Activated CD8-positive, alpha-beta memory T cell treated with anti-CD3 and anti-CD28 coated beads for 4 hours (primary cell): ENCODE data around the gene MIF4GD.
"Not testable (repeated sequence)": the region's sequence is repeated elsewhere in the genome, so short reads cannot be mapped to it uniquely, and the experiment has no call there.

Source experiments
- DNase-seq, 2 donors: peaks; one replicate each; pipeline ENCODE4 v3.0.0-alpha.2; 2020; ENCODE audit warnings: low read depth in 2 of 2

The MIF4GD gene

GRCh38 chr17:75270966-75271232 lies at the start of gene MIF4GD:
TSS of gene MIF4GD (minus strand) at chr17:75271231. CDS start at chr17:75270195, 1,036 bp downstream.
- DNase-seq, result no peak

- DNase-seq, result no peak
Observed at GRCh38 chr17:75319904-75320691, 49.1 kb upstream of the MIF4GD start.

DNA sequence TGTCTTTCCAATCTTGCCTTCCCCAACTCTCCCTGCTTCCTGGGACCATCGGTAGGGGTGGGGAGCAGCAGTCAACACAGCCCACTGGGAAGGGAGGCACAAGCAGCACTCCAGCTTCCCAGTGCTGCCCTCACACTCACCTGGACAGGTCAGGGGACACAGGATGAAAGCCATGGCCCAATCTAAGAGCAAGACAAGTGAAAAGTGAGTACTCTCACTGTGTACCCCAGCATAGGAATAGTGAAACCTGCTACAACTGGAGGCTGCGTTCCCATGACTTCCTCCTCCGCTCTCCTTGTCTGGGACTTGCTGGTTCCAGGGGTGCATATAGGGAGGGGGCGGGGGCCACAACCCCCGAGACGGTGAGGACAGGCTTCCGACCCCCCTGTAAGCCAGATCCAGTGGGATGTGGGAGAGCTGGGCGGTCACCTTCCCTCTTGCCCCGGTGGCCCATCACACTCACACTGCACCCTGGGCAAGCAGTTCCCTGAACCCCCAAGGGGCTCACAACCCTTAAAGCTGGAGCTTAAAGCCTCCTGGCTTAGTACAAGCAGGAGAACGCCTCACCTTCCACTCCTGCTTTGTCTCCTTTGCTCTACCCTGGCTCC lies 47.7 kb upstream of the MIF4GD start:
- DNase-seq, result no peak

DNA sequence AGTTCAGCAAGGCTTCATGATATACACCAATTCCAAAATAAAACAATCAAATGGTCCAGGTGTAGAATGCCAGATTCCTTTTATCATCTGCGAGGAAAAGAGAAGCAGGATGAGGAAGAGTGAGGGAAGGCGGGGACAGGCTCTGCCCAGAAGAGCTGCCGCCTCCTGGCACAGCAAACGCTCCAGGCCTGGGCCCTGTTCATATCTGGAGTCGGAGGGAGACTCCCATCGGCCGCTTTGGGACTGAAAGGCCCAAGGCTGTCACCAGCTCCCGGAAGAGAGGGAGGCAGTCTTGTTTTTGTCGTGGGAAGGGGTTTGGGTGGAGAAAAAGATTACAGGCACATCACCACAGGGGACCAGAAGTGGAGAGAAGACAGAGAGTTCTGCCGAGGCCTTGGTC lies 47.2 kb upstream of the MIF4GD start:
- DNase-seq, result no peak

DNA sequence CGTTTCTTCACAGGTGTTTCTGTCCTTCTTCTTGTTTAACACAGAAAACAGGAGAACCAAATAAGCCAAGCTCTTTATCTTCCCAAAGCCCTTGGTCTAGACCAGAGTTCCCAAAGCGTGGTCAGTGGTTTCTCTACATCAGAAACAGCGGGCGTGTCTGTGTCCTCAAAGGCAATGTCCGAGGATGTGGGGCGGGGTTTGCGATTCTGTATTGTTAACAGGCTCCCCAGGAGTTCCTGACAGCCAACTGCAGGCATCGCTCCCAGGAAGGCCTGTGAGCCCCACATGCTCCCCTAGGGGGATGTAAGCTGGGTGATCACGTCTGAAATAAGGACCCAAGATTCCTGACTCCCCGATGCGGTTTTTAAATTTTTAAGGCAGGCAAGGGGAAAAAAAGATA lies 46.6 kb upstream of the MIF4GD start:
- DNase-seq, result no peak

DNA sequence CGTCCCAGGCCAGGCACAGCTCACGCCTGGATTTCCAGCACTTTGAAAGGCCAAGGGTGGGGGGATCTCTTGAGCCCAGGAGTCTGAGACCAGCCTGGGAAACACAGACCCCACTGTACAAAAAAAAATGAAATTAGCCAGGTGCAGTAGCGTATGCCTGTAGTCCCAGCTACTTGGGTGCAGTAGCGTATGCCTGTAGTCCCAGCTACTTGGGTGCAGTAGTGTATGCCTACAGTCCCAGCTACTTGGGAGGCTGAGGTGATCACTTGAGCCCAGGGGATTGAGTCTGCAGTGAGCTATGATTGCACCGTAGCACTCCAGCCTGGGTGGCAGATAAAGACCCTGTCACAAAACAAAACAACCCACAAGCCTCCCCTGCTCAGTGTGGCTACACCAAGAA lies 45.2 kb upstream of the MIF4GD start:
- DNase-seq, result no peak

DNA sequence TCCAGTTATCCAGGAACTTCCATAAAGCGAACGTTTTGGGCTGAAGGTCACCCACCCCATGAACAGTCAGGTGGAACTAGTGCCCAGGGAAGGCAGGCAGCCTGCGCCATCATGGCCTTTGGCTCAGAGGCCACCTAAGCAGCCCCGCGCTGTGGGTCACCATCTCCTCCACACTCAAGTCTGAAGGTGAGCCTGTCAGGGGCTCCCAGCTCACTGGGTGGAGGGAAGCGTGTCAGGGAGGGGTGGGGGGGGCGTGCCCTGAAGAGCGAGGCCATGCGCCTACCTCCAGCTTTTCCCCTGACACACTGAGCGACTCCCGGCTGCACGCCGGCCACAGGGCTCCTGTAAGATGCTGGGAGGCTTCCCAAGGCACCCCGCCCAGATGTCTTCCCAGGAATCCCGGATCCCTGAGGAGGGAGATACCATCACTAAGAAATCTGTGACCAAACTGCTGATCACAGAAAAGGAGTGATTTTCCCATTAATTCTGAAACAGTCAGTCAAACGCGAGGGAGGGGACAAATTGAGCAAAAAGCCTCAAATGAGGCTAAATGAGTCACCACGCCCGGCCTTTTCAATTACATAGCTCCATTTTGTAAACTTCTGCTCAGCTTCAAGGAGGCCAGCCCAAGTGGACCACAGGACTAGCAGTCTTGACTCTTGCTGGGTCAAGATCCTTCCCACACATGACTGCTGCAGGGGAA lies 44.7 kb upstream of the MIF4GD start:
- DNase-seq, result no peak

DNA sequence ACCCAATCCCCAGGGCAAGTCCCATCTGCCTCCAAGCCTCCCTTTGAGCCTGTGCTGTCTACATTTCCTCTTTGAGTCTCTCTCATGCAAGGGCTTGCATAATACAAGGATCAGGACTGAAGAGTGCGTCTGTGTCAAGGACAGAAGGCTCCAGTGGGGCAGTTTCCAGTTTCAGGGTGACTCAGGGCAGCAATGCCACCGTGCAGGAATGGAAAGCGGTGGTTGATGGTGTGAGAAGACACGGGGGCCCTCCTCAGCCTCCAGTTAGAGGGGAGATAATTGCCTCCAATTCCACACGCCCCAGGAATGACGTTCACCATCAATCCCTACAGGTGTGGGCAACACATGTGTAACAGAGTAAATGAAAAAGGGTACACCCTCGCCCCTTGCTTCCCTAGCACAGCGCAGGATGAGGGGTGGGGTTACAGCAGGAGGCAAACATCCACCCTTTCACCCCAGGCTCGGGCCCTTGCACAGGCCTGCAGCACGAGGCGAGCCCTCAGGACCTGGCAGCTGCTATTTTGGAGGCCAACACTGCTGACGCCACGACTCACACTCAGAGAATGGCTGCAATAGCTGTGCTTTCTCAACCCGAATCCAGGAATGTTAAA lies 43.0 kb upstream of the MIF4GD start:
- DNase-seq, result no peak

DNA sequence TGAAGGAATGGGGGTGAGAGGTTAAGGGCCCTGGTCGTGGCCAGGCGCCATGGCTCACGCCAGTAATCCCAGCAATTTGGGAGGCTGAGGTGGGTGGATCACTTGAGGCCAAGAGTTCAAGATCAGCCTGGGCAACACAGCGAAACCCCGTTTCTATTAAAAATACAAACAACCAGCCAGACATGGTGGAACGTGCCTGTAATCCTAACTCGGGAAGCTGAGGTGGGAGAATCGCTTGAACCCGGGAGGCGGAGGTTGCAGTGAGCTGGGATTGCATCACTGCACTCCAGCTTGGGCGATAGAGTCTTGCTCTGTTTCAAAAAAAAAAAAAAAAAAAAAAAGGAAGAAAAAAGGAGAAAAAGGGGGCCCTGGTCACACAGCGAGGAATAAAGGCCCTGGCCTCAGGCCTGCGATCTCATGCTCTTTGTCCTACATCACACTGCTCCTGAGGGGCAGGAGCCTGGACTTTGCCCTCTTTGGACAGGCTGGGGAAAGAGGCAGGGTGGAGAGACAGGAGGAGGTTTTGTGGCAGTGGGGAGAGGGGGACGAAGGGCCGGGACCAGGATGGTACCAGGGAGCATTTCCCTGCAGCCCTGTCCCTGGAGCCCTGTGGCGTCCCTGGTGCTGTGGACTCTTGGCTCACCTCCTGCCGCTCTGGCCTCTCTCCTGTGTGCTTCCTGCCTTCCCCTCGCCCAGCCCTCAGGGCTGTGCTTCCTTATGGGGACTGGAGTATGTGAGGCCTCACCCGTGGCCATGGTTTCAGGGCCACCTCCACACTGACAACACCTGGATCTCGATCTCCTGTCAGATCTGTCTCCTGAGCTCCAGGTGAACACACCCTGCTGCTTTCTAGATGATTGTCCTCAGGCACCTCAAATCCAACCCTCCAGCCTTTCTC lies 38.0 kb upstream of the MIF4GD start:
- DNase-seq, result no peak

DNA sequence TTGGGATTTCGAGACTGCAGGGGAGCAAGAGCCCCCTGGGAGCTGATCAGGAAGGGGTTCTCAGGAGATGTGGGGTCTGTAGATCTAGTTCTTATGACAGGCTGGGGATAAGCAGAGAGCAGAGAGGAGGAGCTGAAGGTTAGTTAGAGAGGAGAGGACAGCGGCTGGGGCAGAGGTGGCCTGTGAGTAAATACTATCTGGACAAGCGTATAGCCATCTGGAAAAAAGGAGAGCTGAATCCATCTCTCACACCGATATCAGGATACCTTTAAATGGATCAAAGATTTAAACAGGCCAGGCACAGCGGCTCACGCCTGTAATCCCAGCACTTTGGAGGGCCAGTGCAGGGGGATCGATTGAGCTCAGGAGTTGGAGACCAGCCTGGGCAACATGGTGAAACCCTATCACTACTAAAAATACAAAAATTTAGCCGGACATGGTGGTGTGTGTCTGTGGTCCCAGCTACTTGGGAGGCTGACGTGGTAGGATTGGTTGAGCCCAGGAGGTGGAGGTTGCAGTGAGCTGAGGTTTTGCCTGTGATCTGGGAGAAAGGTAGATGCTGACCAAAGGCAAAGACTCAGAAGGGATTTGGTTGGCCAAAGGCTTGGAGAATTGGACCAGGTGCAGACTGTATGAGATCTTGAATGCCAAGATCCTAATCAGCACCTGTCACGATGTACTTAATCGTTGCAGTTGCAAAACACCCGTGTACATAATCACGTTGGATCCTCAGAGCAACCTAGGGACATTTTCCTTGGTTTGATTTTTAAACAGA lies 37.1 kb upstream of the MIF4GD start:
- no peak for DNase-seq

GRCh38 chr17:75301502-75302206 lies 30.6 kb upstream of the MIF4GD start:
- DNase-seq, result no peak

DNA sequence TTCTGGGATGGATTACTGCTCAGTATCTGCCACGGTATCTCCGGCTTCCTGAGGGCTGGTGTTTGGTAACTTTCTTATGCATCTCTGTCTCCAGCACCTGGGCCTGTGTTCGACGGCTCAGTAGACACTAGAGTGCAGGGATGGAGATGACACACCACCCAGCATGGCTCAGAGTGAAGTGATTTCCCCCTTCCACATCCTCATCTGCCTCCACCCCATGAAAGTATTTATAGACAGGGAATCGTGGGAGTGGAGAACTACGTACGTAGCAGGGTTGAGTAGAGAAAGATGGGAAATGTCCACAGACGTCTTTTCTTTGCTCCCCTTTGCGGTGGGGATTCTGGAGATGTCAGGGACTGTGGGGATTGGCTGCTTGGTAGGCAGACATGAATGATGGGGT lies 30.0 kb upstream of the MIF4GD start:
- DNase-seq, result no peak

DNA sequence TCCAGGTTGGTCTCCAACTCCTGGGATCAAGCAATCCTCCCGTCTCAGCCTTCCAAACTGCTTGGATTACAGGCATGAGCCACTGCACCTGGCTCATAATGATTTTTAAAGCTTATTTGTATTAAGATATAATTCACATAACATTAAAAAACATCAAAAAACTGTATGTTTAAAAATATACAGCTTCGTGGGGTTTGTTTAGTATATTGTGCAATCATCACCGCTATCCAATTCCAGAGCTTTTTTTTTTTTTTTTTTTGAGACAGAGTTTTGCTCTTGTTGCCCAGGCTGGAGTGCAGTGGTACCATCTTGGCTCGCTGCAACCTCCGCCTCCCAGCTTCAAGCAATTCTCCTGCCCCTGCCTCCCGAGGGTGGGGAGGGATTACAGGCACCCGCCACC lies 29.2 kb upstream of the MIF4GD start:
- DNase-seq, result no peak

DNA sequence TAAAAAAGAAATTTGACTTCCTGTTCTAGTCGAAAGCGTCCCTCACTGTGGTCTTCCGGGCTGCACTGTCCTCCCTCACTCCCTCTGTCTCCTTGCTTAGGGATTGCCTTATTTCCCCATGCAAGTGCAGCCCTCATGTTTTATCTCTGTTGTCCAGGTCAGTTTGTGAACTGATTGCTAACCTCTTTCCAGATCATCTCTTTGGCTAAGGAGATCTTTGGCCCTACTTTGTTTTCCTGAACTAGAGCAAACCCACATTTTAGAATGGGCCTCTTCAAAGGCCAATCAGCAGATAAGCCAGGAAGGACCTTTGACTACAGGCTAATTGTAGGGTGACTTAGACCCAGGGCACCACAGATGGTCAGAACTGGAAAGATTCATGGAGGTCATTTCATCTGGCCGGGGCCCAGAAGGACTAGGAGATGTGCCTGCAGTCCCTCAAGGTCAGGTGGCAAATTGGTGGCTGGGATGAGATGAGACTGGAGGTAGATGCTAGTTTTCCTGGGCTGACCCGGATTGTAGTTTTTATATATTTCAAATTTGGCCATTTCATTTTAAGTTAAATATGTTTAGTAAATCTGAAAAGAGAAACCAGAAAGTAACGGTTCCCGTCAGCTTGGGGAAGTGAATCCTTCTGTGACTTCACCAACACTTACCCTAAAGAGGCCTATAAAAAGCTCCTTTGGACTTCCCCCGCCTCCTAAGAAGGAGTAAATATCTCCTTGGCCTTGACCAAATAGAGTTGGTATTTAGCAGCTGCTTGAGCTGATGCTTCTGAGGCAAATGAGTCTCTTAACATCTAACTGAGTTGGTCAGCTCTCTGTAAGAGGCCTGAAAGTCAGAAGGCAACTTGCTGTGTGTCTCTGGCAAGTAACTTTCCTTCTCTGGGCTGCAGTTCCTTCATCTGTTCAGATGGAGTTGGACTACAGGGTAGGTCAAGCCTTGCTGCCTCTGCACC lies 24.4 kb upstream of the MIF4GD start:
- no peak for DNase-seq

DNA sequence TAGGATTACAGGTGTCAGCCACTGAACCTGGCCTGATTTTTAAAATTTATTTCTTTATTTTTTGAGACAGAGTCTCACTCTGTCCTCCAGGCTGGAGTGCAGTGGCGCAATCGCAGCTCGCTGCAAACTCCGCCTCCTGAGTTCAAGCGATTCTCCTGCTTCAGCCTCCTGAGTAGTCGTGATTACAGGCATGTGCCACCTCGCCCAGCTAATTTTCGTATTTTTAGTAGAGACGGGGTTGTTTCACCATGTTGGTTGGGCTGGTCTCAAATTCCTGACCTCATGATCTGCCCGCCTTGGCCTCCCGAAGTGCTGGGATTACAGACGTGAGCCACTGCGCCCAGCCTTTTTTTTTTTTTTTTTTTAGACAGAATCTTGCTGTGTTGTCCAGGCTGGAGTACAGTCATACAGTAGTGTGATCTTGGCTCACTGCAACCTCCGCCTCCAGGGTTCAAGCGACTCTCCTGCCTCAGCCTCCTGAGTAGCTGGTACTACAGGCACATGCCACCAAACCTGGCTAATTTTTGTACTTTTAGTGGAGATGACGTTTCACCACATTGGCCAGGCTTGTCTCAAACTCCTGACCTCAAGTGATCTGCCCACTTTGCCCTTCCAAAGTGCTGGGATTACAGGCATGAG lies 21.9 kb upstream of the MIF4GD start:
- DNase-seq, result not testable (repeated sequence)

DNA sequence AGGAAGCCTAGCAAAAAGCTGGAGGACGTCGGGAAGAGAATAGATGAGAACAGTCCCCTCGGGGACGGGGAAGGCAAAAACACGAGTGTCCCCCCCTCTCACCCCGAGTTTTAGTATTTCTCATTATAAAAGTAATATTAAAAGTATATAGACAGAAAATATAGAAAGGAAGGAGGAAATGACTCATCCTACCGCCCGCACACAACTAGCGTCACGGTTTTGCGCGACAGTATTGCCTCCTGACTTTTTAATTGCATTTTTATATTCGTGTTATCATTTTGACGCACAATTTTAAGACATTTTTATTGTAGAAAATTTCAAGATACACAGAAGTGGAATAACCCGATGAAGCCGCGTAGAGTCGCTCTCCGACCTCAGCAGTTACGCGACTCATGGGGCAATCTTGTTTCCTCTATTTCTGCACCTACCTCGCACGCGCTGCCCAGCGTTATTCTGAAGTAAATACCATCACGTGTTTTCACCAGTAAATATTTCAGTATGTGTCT lies 18.9 kb upstream of the MIF4GD start:
- DNase-seq, result peak; percentile 41 to 43

GRCh38 chr17:75289115-75289831 lies 18.2 kb upstream of the MIF4GD start, which contains the start of gene SLC25A19:
TSS of gene SLC25A19 (minus strand) at chr17:75289433. CDS start at chr17:75286764, 2,669 bp downstream.
- DNase-seq, result peak; percentile 91 to 96

GRCh38 chr17:75288770-75289114 lies 17.7 kb upstream of the MIF4GD start:
- peak in 1 of 2 donors; percentile 16 for DNase-seq
